Neural cell (in vitro differentiated cells): Measurements from ENCODE around the gene OSBPL8. TPM values are rescaled to one million over a fixed set of nuclear protein-coding genes. Genes with fewer than 3 reads are reported as not detected.

Experiments
- H2AFZ ChIP-seq: fragments of 200-600, 300-800 bp; sonication (generic), shearing (Covaris generic); 2 replicates; pipeline ENCODE4 v1.6.0; 2014; ENCODE audit warnings: low read depth, mild to moderate bottlenecking, antibody characterized with exemption, low read length, moderate library complexity
- H3F3A ChIP-seq: fragments of 200-600 bp; shearing (Covaris generic); 2 replicates; pipeline ENCODE4 v1.6.1; 2016; ENCODE audit warnings: mild to moderate bottlenecking, moderate library complexity, mixed read lengths, antibody characterized with exemption, low read length; ENCODE audit not compliant: insufficient read depth, poor library complexity, severe bottlenecking
- H3K27ac ChIP-seq: fragments of 200-600, 300-800 bp; sonication (generic), shearing (Covaris generic); 2 replicates; pipeline ENCODE4 v1.5.1; 2014; ENCODE audit warnings: mild to moderate bottlenecking, low read length, moderate library complexity
- H3K27me3 ChIP-seq: fragments of 300-800, 200-600 bp; sonication (generic), shearing (Covaris generic); 2 replicates; pipeline ENCODE4 v1.6.0; 2014; ENCODE audit warnings: mild to moderate bottlenecking, low read depth, low read length, moderate library complexity; ENCODE audit not compliant: insufficient read depth
- H3K36me3 ChIP-seq: fragments of 300-800, 200-600 bp; sonication (generic), shearing (Covaris generic); 2 replicates; pipeline ENCODE4 v1.5.1; 2014; ENCODE audit warnings: mild to moderate bottlenecking, antibody characterized with exemption, low read length, moderate library complexity; ENCODE audit not compliant: insufficient read depth
- H3K4me2 ChIP-seq: fragments of 300-800, 200-600 bp; sonication (generic), shearing (Covaris generic); 2 replicates; pipeline ENCODE4 v1.6.0; 2014; ENCODE audit warnings: mild to moderate bottlenecking, low read length
- H3K4me3 ChIP-seq: fragments of 300-800, 200-600 bp; sonication (generic), shearing (Covaris generic); 2 replicates; pipeline ENCODE4 v1.5.1; 2014; ENCODE audit warnings: mild to moderate bottlenecking, low read length, moderate library complexity
- H3K79me2 ChIP-seq: fragments of 200-600 bp; shearing (Covaris generic); replicated peaks from 2 replicates; pipeline ENCODE4 v1.6.0; 2014; ENCODE audit warnings: mild to moderate bottlenecking, low read length, moderate library complexity; ENCODE audit not compliant: insufficient read depth
- H3K9ac ChIP-seq: fragments of 300-800, 200-600 bp; sonication (generic), shearing (Covaris generic); 2 replicates; pipeline ENCODE4 v1.6.1; 2016; ENCODE audit warnings: mild to moderate bottlenecking, low read length, mixed read lengths
- H3K9me2 ChIP-seq: fragments of 200-600 bp; shearing (Covaris generic); 2 replicates; pipeline ENCODE4 v1.6.1; 2016; ENCODE audit warnings: mild to moderate bottlenecking, low read length, mixed read lengths; ENCODE audit not compliant: insufficient read depth
- H3K9me3 ChIP-seq: fragments of 200-600, 300-800 bp; sonication (generic), shearing (Covaris generic); 2 replicates; pipeline ENCODE4 v1.6.1; 2016; ENCODE audit warnings: mild to moderate bottlenecking, mixed run types, low read length, moderate library complexity, mixed read lengths
- H4K20me1 ChIP-seq: fragments of 200-600 bp; shearing (Covaris generic); 2 replicates; pipeline ENCODE4 v1.6.1; 2016; ENCODE audit warnings: mild to moderate bottlenecking, mixed run types; ENCODE audit not compliant: insufficient read depth
- EP300 ChIP-seq: fragments of 450-650 bp; conservative IDR thresholded peaks from 2 replicates; pipeline ENCODE4 v1.6.1; 2014; ENCODE audit warnings: antibody characterized with exemption, mild to moderate bottlenecking, moderate library complexity; ENCODE audit not compliant: poor library complexity, severe bottlenecking
- EZH2 ChIP-seq: fragments of 200-600, 300-800 bp; shearing (Covaris generic), sonication (generic); IDR thresholded peaks from 2 replicates; pipeline ENCODE4 v1.6.1; 2014; ENCODE audit warnings: antibody characterized with exemption, low read length, borderline replicate concordance, mild to moderate bottlenecking; ENCODE audit not compliant: insufficient read depth, poor library complexity, severe bottlenecking
- MXI1 ChIP-seq: fragments of 450-650 bp; conservative IDR thresholded peaks from 2 replicates; pipeline ENCODE4 v1.6.1; 2014; ENCODE audit warnings: antibody characterized with exemption, mild to moderate bottlenecking; ENCODE audit not compliant: poor library complexity, severe bottlenecking
- POLR2AphosphoS5 ChIP-seq: IDR thresholded peaks from 2 replicates; pipeline ENCODE4 v1.6.1; 2012
- RAD21 ChIP-seq: fragments of 450-650 bp; conservative IDR thresholded peaks from 2 replicates; pipeline ENCODE4 v1.6.1; 2014; ENCODE audit warnings: antibody characterized with exemption, mild to moderate bottlenecking, moderate library complexity
- SMC3 ChIP-seq: fragments of 450-650 bp; conservative IDR thresholded peaks from 2 replicates; pipeline ENCODE4 v1.6.1; 2014; ENCODE audit warnings: antibody characterized with exemption, mild to moderate bottlenecking, moderate library complexity; ENCODE audit not compliant: poor library complexity
- TAF1 ChIP-seq: IDR thresholded peaks from 2 replicates; pipeline ENCODE4 v1.6.1; 2012; ENCODE audit warnings: low read depth
- polyA plus RNA-seq: library from polyadenylated mRNA; depleted of rRNA; stranded (reverse); fragments of >200 nt; gene quantifications from 2 replicates; pipeline ENCODE4 v1.2.3, GENCODE V29; 2014
- TF ChIP-seq, protein P1 (sequence below): IDR thresholded peaks from 2 replicates; pipeline ENCODE4 v1.6.1; 2012; ENCODE audit warnings: borderline replicate concordance
- TF ChIP-seq, protein P2 (sequence below): fragments of 450-650 bp; IDR thresholded peaks from 2 replicates; pipeline ENCODE4 v1.5.1; 2014; ENCODE audit warnings: antibody characterized with exemption, mild to moderate bottlenecking, moderate library complexity; ENCODE audit not compliant: poor library complexity, severe bottlenecking

OSBPL8 gene
- polyA plus RNA-seq, 1 donor from 2014 or later = 126 TPM

DNA sequence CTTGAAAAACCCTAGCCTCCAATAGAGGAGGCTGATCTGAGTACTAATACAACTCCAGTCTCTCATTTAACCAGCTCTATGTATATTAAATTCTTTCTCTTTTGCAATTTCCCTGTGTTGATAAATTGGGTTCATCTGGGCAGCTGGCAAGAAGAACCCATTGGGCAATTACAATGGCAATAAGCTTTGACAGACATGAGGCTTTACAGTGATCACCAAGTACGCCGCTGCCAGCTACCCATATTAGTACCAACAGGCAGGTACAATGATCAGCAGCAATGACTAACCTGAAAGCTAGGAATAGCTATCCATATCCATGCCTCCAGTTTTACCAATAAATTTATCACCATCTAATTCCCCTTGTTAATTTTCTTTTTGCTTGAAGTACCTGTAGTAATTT lies 54.5 kb downstream of the OSBPL8 start:
- H3K4me3 ChIP-seq = no peak overlapping the region
- no peak for TF ChIP-seq TAF1
- H3K27me3 ChIP-seq = no peaks in the 10 kb centered on the region
- H3K79me2 ChIP-seq = peaks cover 6% of the 10 kb centered on the region
- H2AFZ ChIP-seq = no peak overlapping the region
- no peaks in the 10 kb centered on the region for H3F3A ChIP-seq
- H3K4me2 ChIP-seq = no peak overlapping the region
- H3K27ac ChIP-seq = no peak overlapping the region
- no peak overlapping the region for H3K9ac ChIP-seq
- no peaks in the 10 kb centered on the region for H3K9me3 ChIP-seq
- no peaks in the 10 kb centered on the region for H4K20me1 ChIP-seq
- peaks cover 4% of the 10 kb centered on the region for H3K36me3 ChIP-seq
- no peaks in the 10 kb centered on the region for H3K9me2 ChIP-seq

DNA sequence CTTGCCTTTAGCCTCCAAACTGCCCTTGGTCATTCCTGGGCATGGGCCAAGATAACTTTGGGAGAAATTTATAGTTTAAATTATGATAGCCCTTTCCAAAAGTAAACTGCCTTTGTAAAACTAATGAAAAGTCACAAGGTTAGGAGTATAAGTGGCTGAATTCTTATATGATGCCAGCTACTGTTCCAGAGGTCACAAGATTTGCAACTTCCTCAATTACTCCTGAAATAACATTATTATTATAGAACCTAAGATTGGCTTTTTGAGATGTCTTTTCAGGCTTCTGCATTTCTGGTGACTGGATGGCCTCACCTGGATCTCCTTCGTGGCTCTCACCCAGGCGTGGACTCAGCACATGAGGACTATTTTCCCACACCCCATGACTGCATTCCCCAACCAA lies 55.0 kb downstream of the OSBPL8 start:
- Histone ChIP-seq H3K4me2 (no peak overlapping the region), H2AFZ (no peak overlapping the region), H3K36me3 (peaks cover 4% of the 10 kb centered on the region), H3F3A (no peaks in the 10 kb centered on the region), H4K20me1 (no peaks in the 10 kb centered on the region), H3K27ac (no peak overlapping the region), H3K9me3 (no peaks in the 10 kb centered on the region), H3K79me2 (peaks cover 6% of the 10 kb centered on the region), H3K9me2 (no peaks in the 10 kb centered on the region), H3K4me3 (no peak overlapping the region), H3K9ac (no peak overlapping the region), H3K27me3 (no peaks in the 10 kb centered on the region)
- TF ChIP-seq POLR2AphosphoS5 (no peak), MXI1 (no peak), SMC3 (no peak), TAF1 (no peak), RAD21 (no peak), EZH2 (no peak), EP300 (no peak)
- TF ChIP-seq, protein P1, sequence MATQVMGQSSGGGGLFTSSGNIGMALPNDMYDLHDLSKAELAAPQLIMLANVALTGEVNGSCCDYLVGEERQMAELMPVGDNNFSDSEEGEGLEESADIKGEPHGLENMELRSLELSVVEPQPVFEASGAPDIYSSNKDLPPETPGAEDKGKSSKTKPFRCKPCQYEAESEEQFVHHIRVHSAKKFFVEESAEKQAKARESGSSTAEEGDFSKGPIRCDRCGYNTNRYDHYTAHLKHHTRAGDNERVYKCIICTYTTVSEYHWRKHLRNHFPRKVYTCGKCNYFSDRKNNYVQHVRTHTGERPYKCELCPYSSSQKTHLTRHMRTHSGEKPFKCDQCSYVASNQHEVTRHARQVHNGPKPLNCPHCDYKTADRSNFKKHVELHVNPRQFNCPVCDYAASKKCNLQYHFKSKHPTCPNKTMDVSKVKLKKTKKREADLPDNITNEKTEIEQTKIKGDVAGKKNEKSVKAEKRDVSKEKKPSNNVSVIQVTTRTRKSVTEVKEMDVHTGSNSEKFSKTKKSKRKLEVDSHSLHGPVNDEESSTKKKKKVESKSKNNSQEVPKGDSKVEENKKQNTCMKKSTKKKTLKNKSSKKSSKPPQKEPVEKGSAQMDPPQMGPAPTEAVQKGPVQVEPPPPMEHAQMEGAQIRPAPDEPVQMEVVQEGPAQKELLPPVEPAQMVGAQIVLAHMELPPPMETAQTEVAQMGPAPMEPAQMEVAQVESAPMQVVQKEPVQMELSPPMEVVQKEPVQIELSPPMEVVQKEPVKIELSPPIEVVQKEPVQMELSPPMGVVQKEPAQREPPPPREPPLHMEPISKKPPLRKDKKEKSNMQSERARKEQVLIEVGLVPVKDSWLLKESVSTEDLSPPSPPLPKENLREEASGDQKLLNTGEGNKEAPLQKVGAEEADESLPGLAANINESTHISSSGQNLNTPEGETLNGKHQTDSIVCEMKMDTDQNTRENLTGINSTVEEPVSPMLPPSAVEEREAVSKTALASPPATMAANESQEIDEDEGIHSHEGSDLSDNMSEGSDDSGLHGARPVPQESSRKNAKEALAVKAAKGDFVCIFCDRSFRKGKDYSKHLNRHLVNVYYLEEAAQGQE = no peak
- TF ChIP-seq, protein P2, sequence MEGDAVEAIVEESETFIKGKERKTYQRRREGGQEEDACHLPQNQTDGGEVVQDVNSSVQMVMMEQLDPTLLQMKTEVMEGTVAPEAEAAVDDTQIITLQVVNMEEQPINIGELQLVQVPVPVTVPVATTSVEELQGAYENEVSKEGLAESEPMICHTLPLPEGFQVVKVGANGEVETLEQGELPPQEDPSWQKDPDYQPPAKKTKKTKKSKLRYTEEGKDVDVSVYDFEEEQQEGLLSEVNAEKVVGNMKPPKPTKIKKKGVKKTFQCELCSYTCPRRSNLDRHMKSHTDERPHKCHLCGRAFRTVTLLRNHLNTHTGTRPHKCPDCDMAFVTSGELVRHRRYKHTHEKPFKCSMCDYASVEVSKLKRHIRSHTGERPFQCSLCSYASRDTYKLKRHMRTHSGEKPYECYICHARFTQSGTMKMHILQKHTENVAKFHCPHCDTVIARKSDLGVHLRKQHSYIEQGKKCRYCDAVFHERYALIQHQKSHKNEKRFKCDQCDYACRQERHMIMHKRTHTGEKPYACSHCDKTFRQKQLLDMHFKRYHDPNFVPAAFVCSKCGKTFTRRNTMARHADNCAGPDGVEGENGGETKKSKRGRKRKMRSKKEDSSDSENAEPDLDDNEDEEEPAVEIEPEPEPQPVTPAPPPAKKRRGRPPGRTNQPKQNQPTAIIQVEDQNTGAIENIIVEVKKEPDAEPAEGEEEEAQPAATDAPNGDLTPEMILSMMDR = no peak

DNA sequence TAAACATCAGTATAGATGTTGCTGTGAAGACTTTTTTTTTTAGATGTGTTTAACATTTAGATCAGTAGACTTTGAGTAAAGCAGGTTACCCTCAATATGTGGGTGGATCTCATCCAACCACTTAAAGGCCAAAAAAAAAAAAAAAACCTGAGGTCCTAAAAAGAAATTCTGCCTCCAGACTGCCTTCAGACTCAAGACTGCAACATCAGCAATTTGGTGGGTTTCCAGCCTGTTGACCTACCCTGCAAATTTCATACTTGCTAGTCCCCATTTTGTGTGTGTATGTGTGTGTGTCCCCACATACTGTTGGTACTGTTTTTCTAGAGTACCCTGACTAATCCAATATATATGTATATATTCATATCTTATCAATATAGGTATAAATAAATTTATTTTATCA lies 55.6 kb downstream of the OSBPL8 start:
- TF ChIP-seq SMC3 = no peak
- TF ChIP-seq, protein P2 = no peak
- TF ChIP-seq, protein P1 = no peak
- no peak for TF ChIP-seq RAD21
- no peak for TF ChIP-seq MXI1
- no peak for TF ChIP-seq TAF1
- no peak for TF ChIP-seq EP300
- TF ChIP-seq POLR2AphosphoS5 = no peak
- TF ChIP-seq EZH2 = no peak
- no peak overlapping the region for H3K9ac ChIP-seq
- H3K79me2 ChIP-seq = peaks cover 6% of the 10 kb centered on the region
- no peaks in the 10 kb centered on the region for H3K9me3 ChIP-seq
- no peaks in the 10 kb centered on the region for H3K27me3 ChIP-seq
- no peak overlapping the region for H3K4me3 ChIP-seq
- H4K20me1 ChIP-seq = no peaks in the 10 kb centered on the region
- no peak overlapping the region for H3K4me2 ChIP-seq
- no peak overlapping the region for H2AFZ ChIP-seq
- no peak overlapping the region for H3K27ac ChIP-seq
- peaks cover 4% of the 10 kb centered on the region for H3K36me3 ChIP-seq
- H3K9me2 ChIP-seq = no peaks in the 10 kb centered on the region
- H3F3A ChIP-seq = no peaks in the 10 kb centered on the region
